Medulla oblongata (tissue), 1 donor: ENCODE results near the gene C11orf91.
A peak's percentile ranks its signal among the peaks of the same experiment; 100 is the strongest.
"Not testable (repeated sequence)": the region's sequence is repeated elsewhere in the genome, so short reads cannot be mapped to it uniquely, and the experiment has no call there.

Source experiments
- DNase-seq: peaks from one replicate; pipeline ENCODE4 v3.0.0-alpha.2; 2015; ENCODE audit errors: extremely low spot score

C11orf91 gene

GRCh38 chr11:33721984-33722383, 21.4 kb upstream of the C11orf91 start:
- DNase-seq, result no peak

- DNase-seq, result no peak
Observed at GRCh38 chr11:33721426-33721825, 20.8 kb upstream of the C11orf91 start.

DNA sequence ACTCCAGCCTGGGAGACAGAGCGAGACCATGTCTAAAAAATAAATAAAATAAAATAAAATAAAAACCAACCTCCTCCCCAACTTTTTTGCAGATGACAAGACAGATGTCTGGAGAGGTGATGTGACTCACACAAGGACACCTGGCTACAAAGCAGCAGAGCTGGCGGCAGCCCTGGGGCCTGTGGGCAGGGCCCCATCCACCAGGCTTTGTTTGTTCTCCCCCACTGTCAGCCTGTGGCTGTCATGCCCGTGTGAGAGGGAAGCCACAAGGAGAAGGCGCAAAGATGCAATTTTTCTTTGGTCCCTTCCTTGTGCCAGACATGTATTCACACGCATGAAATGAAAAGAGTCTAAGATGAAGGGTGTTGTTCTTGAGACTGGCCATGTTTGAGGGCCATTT, 19.0 kb upstream of the C11orf91 start:
- DNase-seq, result no peak

GRCh38 chr11:33718440-33718839, 17.8 kb upstream of the C11orf91 start:
- no peak for DNase-seq

DNA sequence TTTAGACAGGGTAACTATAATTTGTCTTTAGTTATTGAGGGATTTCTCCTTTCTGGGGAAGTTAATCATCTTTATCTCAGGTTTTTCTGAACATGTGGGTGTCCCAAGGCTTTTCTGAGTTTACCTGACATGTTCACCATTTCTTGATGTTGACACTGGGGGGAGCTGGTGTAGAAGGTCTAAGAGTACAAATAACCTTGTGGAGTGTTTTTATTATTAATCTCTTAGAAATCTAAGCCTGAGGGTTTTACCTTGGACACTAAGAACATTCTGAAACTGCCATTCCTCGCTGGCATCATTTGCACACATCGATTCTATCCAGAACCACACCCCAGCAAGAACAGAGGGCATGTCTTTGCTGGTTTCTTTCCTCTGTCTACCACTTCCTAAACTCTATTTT, 15.6 kb upstream of the C11orf91 start:
- DNase-seq, result peak; percentile 54

DNA sequence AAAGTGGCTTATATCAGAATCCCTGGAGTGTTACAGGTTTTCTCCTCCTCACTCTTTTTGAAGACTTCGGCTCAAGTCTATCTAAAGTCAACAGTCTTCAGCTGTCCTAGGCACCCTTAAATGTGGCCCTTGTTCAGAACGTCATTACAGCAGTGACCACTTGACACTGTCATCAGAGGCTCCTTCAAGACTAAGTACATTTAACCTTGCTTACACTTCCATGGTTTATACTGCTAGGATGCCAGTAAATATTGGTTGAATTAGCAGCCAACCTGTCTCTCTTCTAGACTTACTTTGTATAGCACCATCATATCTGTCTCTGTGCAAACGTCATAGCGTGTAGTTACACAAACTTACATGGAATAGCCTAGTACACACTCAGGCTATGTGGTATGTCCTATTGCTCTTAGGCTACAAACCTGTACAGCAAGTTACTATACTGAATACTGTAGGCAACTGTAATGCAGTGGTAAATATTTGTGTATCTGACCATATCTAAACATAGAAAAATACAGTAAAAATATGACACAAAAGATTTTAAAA, 13.3 kb upstream of the C11orf91 start:
- no peak for DNase-seq

GRCh38 chr11:33713151-33713855, 12.7 kb upstream of the C11orf91 start:
- no peak for DNase-seq

DNA sequence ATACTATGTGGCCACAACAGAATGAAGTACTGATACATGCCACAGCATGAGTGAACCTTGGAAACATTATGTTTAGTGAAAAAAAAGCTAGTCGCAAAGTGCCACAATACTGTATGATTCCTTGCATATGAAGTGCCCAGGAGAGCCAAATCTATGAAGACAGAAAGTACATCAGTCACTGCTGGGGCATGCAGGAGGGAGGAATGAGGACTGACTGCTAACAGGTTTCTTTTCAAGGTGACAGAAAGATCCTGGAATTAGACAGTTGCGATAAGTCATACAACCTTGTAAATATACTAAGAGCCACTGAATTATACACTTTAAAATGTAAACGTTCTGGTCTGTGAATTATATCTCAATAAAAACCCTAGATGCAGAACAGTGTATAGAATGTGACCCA, 11.8 kb upstream of the C11orf91 start:
- no peak for DNase-seq

- no peak for DNase-seq
Observed at GRCh38 chr11:33709466-33709865, 8.8 kb upstream of the C11orf91 start.

GRCh38 chr11:33708985-33709384, 8.4 kb upstream of the C11orf91 start:
- no peak for DNase-seq

DNA sequence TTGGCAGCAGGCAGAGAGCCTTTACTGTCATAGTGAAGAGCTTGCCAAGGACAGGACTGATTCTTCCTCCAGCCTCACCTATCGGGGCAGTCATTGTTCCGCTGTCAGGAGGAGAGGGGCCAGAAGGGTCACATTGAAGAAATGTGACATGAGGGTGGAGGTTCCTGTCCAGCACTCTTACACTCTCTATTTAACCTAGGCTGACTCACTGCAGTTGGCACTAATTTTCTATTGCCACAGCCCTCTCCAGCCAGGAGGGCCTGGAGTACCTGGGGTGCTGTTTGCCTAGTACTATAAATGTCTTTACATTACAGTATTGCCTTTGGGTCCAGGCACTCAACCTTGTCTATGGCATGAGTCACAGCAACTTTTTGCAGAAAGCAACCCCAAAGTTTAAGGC, 7.2 kb upstream of the C11orf91 start:
- DNase-seq, result not testable (repeated sequence)

- DNase-seq, result no peak
Observed at GRCh38 chr11:33706966-33707365, 6.3 kb upstream of the C11orf91 start.

DNA sequence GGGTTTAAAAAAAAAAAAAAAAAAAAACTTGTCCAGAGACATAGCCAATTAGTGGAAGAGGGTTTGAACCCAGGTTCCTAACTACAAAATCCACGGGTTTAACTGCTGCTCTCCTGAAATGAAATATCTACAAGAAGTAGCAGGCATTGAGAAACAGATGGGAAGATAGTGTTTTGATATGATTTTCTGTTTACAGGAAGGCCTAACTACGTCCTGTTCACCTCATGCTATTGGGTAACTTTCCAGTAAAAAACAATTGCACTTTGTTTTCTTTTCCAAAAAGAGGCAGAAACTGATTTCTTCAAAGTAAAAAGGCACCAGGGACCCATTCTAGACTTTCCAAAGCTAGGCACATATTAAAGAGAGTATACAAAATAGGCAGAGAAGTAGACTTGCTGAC, 5.9 kb upstream of the C11orf91 start:
- no peak for DNase-seq

DNA sequence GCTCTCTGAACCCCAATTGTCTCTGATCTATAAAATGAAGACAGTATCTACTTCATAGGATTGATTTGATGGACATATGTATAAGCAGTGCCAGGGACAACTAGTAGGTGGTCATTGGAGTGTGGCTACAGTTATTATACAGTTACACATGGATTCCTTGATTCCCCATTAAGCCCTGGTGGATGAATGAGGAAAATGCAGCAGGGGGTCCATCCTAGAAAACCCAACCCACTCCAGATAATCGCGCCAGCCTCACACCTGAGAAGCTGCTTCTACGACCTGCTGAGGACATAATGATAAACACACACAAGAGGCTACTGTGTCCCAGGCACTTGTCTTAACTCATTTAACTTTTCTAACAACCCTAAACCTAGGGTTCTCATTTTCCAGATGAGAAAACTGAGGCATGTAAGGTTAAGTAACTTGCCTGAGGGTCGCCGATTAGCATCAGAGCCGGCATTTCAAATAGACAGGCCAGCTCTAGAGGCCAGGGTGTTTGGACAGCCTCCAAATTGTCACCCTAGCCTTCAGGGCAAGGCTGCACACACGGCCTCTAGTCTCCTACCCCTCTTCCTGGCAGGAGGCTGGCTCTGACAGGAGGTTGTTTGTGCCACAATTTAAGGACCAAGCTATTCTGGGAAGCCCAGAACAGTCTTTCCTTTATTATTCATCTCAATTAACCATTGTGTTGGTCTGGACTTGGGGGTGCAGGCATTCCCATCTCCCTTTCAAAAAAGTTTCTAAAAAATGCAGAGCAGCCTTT, 3.8 kb upstream of the C11orf91 start:
- DNase-seq, result peak; percentile 66

DNA sequence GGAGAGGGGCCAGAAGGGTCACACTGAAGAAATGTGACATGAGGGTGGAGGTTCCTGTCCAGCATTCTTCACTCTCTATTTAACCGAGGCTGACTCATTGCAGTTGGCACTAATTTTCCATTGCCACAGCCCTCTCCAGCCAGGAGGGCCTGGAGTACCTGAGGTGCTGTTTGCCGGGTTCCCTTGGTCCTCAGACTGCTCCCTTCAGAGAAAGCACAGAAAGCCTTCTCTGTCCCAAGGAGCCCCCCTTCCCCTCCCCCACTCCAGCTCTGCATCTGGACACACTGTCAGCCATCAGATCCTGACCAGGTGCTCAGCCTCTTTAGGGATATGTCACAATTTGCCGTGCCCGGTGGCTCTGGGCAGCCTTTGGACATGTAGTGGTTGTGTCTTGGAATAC, 3.2 kb upstream of the C11orf91 start:
- no peak for DNase-seq

DNA sequence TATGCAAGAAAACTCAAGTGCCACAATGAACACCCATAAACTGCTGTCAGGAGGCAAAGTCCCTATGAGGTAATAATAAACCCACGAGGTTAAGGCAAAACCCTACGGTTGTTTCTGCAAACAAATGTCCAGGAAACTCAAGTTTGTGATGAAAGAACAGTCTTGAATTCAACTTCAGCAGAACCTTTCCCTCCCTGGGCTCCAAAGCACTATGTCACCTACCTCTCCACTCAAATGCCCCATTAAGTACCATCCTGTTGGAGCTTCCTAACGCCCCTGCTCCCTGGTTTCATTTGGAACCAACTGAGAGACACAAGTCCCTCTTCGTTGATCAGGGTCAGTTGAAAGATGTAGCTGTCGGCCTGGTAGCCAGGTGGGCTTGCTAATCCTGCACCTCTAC, 2.6 kb upstream of the C11orf91 start:
- no peak for DNase-seq

GRCh38 chr11:33701302-33702230, 940 bp upstream of the C11orf91 start:
- DNase-seq, result peak; percentile 88

DNA sequence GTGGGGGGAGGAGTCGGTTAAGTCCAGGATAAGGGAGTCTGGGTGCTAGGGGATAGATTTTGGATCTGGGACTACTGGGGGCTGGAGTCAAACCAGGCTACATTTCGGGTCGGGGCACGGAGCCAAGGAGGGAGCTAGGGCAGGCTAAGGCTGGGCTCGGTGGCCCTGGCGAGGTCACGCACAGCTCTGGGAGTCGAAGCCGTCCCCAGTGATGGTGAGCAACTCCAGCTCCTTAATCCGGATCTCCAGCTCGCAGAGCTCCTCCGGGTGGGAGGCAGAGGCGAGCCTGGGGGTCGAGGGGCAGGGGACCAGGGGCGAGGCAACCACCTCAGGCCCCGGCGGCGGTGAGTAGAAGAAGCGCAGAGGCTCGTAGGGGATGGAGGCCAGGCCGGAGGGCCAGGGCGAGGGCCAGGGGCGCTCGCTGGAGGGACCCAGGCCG, 544 bp downstream of the C11orf91 start:
- no peak for DNase-seq

DNA sequence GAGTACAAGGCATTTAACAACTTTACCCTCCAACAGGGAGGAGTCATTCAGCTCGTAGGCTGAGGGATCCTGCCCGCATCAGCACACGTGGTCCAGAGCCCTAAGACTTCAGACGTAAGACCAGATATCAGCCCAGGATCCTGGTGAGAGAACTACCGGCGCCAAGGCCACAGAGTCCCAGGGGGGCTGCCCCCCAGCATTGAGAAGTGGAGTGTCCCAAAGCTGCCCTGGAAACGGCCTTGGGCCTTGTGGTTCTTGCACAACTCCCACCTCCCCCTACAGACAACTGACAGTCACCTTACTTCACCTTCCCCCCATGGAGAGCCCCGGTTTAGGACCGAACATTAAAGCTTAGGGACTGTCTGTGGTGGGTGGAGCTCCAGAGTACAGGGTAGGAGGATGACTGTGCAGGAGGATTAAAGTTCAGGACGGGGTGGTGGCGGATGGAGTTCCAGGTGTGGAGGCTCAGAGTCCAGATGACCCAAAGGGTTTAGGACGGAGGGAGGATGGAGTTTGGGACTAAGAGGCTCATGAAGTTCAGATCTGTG, 1.0 kb downstream of the C11orf91 start:
- no peak for DNase-seq

DNA sequence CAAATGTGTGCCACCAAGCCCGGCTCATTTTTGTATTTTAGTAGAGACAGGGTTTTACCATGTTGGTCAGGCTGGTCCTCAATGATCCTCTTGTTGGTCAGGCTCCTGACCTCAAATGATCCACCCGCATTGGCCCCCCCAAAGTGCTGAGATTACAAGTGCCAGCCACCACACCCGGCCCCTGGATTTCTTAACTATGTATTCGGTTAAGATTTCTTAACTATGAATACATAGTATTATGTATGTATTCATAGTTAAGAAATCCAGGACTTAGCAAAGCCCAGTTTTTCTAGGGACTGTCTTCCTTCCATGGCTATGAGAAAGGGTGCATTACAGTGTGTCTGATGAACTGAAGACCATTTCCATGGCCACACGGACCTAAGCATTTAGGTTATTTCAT, 1.7 kb downstream of the C11orf91 start:
- DNase-seq, result no peak

DNA sequence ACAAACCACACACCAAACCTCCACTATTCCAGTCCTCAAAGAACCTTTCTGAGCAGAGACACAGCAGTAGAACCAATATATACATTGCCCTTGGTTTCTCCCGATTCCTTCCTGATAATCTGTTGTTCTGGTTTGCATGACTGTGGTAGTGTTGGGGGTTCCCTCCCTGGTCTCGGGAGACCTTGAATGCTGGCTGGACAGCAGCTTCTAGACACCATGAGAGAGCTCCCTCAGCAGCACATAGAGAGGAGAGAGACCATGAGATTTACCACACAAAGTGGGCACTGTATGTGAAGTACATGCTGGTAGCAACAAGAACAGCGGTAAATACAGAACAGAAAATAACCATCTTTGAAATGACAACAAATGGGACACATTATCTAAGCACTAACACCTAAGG, 2.6 kb downstream of the C11orf91 start:
- DNase-seq, result peak; percentile 36
